Tibial nerve (tissue), 4 donors: ENCODE results near the gene GTF2F2.

Experiments
- CTCF ChIP-seq, 5 experiments: fragments of 200-600 bp in 3 of 5; fragments of 450-650 bp in 2 of 5; sonication (generic) in 3 of 5; IDR thresholded peaks; one replicate each; pipeline ENCODE4 v1.5.1; 2016 to 2019; ENCODE audit warnings: antibody characterized with exemption in 5 of 5, mild to moderate bottlenecking in 3 of 5, moderate library complexity in 2 of 5
- EP300 ChIP-seq, 2 donors: sonication (generic); formaldehyde crosslinking; IDR thresholded peaks; one replicate each; pipeline ENCODE4 v1.6.1; 2017; ENCODE audit warnings: antibody characterized with exemption in 2 of 2, mild to moderate bottlenecking in 1 of 2
- POLR2A ChIP-seq, 2 donors: fragments of 450-650 bp; IDR thresholded peaks; one replicate each; pipeline ENCODE4 v1.6.1; 2017; ENCODE audit warnings: antibody characterized with exemption in 2 of 2, mild to moderate bottlenecking in 2 of 2, moderate library complexity in 2 of 2

GRCh38 chr13:45301263-45301662 lies 181.0 kb downstream of the GTF2F2 start:
- TF ChIP-seq CTCF (IDR thresholded peaks at IDR 0.05) (no peak), EP300 (IDR thresholded peaks at IDR 0.05) (no peak), POLR2A (IDR thresholded peaks at IDR 0.05) (no peak)
